GM20431 (cell line): ENCODE results near the gene ZBTB9.

ENCODE experiments used
- in situ Hi-C: fragments of 300-500 bp; cut with MseI, MboI; formaldehyde crosslinking; loops from one replicate; pipeline ENCODE4 v1.15.0; 2020; ENCODE audit warnings: low sequenced_read_pairs; ENCODE audit not compliant: unreplicated experiment

The ZBTB9 gene

GRCh38 chr6:33454009-33454946 lies at the start of gene ZBTB9:
Gene ZBTB9, plus strand, starts transcription at chr6:33454576. Its CDS starts 525 bp downstream, at chr6:33455101.
- in situ Hi-C loops: no loop called here

DNA sequence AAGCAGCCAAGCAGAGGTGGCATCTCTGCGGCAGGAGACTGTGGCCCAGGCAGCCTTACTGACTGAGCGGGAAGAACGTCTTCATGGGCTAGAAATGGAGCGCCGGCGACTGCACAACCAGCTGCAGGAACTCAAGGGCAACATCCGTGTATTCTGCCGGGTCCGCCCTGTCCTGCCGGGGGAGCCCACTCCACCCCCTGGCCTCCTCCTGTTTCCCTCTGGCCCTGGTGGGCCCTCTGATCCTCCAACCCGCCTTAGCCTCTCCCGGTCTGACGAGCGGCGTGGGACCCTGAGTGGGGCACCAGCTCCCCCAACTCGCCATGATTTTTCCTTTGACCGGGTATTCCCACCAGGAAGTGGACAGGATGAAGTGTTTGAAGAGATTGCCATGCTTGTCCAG lies 49.5 kb upstream of the ZBTB9 start:
- in situ Hi-C loops: no loop called here

DNA sequence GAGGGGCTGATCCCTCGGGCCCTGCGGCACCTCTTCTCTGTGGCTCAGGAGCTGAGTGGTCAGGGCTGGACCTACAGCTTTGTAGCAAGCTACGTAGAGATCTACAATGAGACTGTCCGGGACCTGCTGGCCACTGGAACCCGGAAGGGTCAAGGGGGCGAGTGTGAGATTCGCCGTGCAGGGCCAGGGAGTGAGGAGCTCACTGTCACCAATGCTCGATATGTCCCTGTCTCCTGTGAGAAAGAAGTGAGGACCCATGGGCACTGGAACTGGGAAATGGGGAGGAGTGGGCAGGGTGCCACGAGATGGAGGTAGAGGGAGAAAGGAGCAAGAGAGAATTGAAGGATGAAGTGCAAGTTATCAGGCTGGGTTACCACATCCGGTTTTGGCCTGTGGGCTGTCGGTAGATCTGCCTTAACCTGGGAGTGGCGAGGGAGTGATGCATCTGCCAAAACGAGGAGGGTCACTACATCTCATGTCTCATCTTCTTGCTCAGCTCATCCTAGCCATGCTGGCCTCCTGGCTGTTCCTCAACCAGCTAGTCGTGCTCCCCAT lies 48.9 kb upstream of the ZBTB9 start:
- in situ Hi-C loops: no loop called here

GRCh38 chr6:33406126-33406525 lies 48.2 kb upstream of the ZBTB9 start:
- in situ Hi-C loops: no loop called here

DNA sequence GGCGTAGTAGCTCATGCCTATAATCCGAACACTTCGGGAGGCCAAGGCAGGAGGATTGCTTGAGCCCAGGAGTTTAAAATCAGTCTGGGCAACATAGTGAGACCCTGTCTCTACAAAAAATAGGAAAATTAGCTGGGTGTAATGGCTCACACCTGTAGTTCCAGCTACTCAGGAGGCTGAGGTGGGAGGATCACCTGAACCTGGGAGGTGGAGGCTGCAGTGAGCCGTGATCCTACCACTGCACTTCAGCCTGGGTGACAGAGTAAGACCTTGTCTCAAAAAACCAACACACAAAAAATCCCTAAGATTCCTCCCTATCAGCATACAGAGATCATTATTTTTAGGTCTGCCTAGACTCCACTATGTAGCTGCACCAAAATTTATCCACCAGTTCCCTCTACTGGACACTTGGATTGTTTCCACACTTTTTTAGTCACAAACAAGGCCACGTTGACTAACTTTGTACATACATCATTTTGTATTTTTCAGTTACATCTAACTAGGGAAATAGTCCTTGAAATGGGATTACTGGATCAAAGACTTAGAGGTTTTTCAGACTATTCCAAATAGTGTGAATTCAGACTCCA lies 47.2 kb upstream of the ZBTB9 start:
- in situ Hi-C loops: no loop called here

DNA sequence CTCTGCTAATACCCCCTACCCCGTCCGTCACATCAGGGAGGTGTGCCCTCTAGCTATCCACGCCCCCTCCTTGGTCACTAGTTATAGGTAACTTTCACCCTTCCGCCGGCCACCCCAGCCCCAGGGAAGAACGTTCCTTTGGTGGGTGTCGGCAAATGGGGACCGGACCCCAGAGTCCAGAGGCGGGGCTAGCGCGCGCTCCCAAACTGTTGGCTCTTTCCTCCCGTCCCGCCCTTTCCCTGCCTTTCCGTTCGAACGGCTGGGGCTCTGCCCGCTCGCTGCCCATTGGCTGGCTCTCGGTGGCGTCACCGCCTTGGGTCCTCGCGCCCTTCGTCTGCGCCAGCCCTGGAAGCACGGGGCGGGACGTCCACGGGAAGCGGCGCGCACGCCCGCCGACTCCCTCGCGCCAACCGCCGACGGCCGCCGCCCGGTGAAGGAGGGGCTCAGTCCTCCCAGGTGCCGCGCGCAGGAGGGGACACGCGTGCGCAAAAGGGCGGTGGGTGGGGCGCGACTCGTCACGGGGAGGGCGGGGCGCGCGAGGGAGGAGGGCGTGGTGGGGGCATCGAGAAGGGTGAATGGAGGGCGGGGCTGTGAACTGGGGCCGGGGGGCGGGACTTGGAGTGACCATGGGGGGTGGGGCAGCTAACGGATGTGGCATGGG lies 44.2 kb upstream of the ZBTB9 start:
- in situ Hi-C loops: no loop called here

- in situ Hi-C loops: no loop called here
Measured at GRCh38 chr6:33410711-33411631, 43.4 kb upstream of the ZBTB9 start, which contains the start of gene PHF1. Gene PHF1, plus strand, starts transcription at chr6:33411014. Its CDS starts 1,250 bp downstream, at chr6:33412264.

DNA sequence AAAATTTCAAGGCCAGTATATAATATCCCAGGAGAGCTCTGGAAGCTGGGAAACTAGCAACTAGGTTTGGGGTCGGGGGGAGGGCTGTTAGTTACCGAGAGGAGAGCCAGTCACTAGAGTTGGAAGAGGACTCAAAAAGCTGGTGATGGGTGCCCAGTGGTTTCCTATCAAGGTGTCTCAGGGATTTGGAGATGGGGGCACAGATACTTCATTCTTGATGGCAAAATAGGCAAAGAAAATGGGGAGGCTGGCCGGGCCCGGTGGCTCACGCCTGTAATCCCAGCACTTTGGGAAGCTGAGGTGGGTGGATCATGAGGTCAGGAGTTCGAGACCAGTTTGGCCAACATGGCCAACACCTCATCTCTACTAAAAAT lies 42.8 kb upstream of the ZBTB9 start:
- in situ Hi-C loops: no loop called here

DNA sequence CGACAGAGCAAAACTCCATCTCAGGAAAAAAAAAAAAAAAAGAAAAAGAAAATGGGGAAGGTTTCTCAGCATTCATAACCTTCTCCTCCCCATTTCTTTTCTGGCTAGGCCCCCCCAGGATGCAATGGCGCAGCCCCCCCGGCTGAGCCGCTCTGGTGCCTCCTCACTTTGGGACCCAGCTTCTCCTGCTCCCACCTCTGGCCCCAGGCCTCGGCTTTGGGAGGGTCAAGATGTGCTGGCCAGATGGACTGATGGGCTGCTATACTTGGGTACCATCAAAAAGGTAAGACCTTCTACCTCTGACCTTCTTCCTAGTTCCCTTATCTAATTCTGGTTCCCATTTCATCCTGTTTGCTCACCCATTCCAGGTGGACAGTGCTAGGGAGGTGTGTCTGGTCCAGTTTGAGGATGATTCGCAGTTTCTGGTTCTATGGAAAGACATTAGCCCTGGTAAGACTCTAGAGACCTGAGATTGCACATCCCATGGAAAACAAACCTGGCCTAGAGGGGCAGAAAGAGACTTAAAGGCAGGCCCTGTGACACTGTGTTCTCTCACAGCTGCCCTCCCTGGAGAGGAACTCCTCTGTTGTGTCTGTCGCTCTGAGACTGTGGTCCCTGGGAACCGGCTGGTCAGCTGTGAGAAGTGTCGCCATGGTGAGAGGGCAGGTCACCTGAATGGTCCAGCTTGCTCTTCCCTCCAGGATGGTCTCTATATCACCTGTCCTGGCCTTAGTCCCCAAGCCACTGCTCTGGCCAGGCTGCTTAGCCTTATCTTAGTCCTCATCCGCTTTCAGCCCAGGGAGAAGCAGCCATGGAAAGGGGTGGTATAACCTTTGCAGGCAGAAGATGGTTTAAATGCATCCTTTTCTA lies 42.0 kb upstream of the ZBTB9 start:
- in situ Hi-C loops: no loop called here

- in situ Hi-C loops: no loop called here
Measured at GRCh38 chr6:33413241-33414120, 40.9 kb upstream of the ZBTB9 start.

DNA sequence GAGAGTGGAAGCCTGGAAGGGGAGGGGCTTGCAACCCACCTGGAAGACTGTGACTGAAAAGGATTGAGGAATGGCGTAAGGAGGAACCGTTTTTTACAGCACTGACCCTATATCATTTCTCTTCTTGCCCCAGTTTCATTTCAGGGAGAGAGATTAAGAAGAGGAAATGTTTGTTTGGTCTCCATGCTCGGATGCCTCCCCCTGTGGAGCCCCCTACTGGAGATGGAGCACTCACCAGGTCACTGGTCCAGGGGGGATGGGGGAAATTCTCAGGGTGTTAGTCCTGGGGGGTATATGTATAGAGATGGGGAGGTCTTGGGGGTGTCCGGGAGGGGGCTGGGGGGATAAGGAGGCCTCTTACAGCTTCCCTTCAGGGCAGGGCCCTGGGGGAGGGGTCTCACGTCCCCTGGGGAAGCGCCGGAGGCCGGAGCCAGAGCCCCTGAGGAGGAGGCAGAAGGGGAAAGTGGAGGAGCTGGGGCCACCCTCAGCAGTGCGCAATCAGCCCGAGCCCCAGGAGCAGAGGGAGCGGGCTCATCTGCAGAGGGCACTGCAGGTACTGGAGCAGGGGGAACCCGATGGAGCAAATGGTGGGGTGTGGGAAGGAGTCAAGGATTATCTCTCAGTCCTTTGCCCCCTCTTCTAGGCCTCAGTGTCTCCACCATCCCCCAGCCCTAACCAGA lies 39.6 kb upstream of the ZBTB9 start:
- in situ Hi-C loops: no loop called here

DNA sequence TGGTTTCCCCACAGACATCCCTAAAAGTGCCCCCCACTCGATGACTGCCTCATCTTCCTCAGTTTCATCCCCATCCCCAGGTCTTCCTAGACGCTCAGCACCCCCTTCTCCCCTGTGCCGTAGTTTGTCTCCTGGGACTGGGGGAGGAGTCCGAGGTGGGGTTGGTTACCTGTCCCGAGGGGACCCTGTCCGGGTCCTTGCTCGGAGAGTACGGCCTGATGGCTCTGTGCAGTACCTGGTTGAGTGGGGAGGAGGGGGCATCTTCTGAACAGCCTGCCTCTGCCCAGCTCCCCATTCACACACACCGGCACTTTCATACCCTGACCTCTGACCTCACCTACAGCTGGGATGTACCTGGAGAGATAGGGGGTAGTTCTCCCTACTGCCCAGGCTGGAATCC lies 38.5 kb upstream of the ZBTB9 start:
- in situ Hi-C loops: no loop called here

DNA sequence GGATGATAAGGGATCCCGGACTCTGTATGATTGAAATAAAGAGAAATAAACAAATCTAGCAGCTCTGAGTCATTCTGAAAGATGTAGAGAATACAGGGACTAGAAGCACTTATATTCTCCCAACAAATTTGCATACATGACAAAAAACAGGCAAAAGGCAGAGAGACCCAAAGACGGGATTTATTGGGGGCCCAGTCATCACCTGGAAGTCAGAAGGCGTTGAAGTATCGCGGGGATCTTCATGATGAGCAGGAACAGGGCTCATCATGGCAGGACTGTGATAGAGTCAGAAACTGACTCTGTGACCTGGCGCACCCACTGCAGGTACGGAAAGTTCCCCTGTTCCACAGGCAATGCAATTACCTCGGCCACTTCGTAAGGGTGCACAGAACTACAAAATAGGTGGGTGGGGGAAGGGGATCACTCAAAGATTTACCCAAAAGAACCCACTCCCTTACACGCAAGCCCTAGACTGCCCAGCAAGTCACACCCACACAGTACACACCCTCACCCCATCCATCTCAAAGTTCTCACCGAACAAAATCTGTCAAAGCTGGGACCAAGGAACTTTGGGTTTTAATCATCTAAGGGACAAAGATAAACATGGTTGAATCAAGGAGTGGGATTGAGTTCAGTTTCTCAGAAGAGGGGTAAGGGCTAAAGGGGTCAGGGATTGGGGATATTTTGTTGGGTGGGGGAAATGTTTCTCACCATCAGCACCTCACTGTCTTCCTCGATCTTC lies 37.8 kb upstream of the ZBTB9 start:
- in situ Hi-C loops: no loop called here

DNA sequence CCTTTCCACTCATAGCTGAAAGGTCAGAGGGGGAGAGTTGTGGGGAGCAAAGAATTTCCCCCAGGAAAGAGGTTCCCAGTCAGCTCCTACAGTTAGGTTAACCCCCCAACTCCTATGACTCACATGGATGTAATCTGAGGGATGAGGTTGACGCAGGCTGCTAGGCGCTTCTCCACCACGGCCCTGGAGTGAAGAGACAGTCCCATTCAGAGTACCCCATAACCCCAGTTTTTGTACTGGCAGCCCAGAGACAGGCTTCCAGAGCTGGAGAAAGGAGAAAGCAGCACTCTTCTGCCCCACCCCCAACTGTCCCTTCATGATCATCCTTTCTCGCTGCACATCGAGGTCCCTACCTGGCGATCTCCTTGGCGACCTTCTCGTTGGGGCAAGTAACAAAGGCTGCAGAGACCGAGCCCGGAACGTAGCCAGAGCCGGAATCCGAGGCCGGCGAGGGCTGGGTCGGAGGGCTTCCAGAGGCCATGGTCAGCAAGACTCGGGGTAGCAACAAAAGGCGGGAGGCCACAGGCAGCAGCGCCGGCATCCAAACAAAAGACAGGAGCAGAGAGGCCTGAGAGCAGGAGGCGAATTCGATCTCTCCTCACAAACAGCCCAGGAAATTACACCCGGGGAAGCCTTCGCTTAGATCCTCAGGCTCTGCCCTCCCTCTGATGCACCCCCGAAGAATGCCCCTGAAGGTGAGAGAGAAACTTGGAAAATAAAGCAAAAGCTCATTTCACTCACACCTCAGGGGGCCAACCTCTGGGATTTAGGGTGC lies 37.1 kb upstream of the ZBTB9 start:
- in situ Hi-C loops: no loop called here

GRCh38 chr6:33417903-33418689 lies 36.3 kb upstream of the ZBTB9 start, which contains the start of gene CUTA:
Gene CUTA, minus strand, starts transcription at chr6:33418107. Its CDS starts 107 bp downstream, at chr6:33418000.
- in situ Hi-C loops: no loop called here
